GM12865 (cell line): ENCODE measurements around the gene RMI2.

Experiments used
- DNase-seq: peaks from one replicate; pipeline ENCODE4 v3.0.0; 2010; ENCODE audit warnings: low read depth
- H3K4me3 ChIP-seq: 2 replicates; pipeline ENCODE4 v1.5.1; 2011; ENCODE audit warnings: mild to moderate bottlenecking, low read depth, low read length, control low read depth
- CTCF ChIP-seq: IDR thresholded peaks from 2 replicates; pipeline ENCODE4 v1.5.1; 2011; ENCODE audit warnings: low read length, control low read depth, low read depth, inconsistent platforms; ENCODE audit not compliant: insufficient read depth; ENCODE audit errors: missing control alignments

Gene RMI2

GRCh38 chr16:11350519-11350918 is 5.3 kb downstream of the RMI2 start:
- no peak for DNase-seq
- TF ChIP-seq CTCF: no peak
- no peak overlapping the region for H3K4me3 ChIP-seq

- no peak overlapping the region for H3K4me3 ChIP-seq
- TF ChIP-seq CTCF: no peak
- no peak for DNase-seq
Measured at GRCh38 chr16:11350921-11351335, 5.7 kb downstream of the RMI2 start.

- no peak for TF ChIP-seq CTCF
- no peak for DNase-seq
- no peak overlapping the region for H3K4me3 ChIP-seq
Measured at GRCh38 chr16:11353158-11353557, 7.9 kb downstream of the RMI2 start.

GRCh38 chr16:11354407-11354732 is 9.1 kb downstream of the RMI2 start:
- TF ChIP-seq CTCF: no peak
- H3K4me3 ChIP-seq: peak overlapping the region; percentile 25
- peak; percentile 79 for DNase-seq

GRCh38 chr16:11354733-11355574 is 9.7 kb downstream of the RMI2 start:
- TF ChIP-seq CTCF: no peak
- peak overlapping the region; percentile 25 for H3K4me3 ChIP-seq

GRCh38 chr16:11355862-11356261 is 10.6 kb downstream of the RMI2 start:
- DNase-seq: peak; percentile 48
- no peak overlapping the region for H3K4me3 ChIP-seq
- TF ChIP-seq CTCF: no peak

More at GRCh38 chr16:11354733-11355574, 9.7 kb downstream of the RMI2 start:
- peak; percentile 91 for DNase-seq
